Heart left ventricle (tissue), 13 donors: ENCODE data around the gene ARMS2.

Source experiments
- POLR2A ChIP-seq, 2 donors: fragments of 450-650 bp; IDR thresholded peaks; one replicate each; pipeline ENCODE4 v1.6.1; 2017; ENCODE audit warnings: antibody characterized with exemption in 2 of 2, mild to moderate bottlenecking in 2 of 2, moderate library complexity in 2 of 2
- TF ChIP-seq, protein P1 (sequence below), 12 donors: fragments of 200-600 bp; sonication (generic) in 4 of 12; IDR thresholded peaks; one replicate each; pipeline versions ENCODE4 v1.5.0 to v1.8.0; 2018 to 2022; ENCODE audit warnings: antibody characterized with exemption in 12 of 12, mild to moderate bottlenecking in 5 of 12
- donor health status: ischemic (EF 13 %, LVEDD 7.1; RV severe dilation, severe dysfunction).
- donor health status: DM: no; HTN: yes; CAD: no.
- donor health status: DM: no; HTN: no; CAD: no.
- donor health status: ischemic (EF 25% LVEDD 6.9; RV normal size, moderate dysfunction).
- donor health status: ischemic (EF 25% LVEDD 5.7; RV mildly dilated, moderate dysfunction).
- donor health status: ischemic (EF 35%, LVEDD 5.7; RV mildly dilated, moderate dysfunction).
- donor health status: nonischemic (EF 11% LVEDD 7.7; RV severe dilation, severe dysfunction).
- donor health status: DM: yes; HTN: yes; CAD: no.
- donor health status: PGD.
- donor health status: ischemic (EF 29% LVEDD 5.4; RV normal size, mild dysfunction).
- donor health status: nonischemic (EF 23%, LVEDD 6.1; RV moderate dilation, normal function).

DNA sequence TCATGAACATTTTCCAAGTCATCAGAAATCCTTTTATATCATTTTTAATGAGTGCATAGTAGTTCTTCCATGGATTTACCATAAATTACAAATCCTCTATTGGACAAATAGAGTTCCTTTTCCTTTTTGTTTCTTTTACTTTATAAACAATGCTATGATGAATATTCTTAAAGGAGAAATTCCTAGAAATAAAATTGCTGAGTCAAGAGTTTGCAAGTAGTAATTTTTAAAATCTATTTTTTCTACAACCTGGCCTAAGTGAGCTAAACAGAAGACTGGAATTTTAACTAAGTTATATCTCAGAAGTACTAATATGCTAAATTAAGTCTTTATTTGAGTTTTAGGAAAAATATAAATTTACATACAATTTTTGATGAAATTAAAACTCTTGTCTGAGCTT, 41.1 kb upstream of the ARMS2 start:
- no peak for TF ChIP-seq POLR2A (IDR thresholded peaks at IDR 0.05)
- TF ChIP-seq, protein P1, sequence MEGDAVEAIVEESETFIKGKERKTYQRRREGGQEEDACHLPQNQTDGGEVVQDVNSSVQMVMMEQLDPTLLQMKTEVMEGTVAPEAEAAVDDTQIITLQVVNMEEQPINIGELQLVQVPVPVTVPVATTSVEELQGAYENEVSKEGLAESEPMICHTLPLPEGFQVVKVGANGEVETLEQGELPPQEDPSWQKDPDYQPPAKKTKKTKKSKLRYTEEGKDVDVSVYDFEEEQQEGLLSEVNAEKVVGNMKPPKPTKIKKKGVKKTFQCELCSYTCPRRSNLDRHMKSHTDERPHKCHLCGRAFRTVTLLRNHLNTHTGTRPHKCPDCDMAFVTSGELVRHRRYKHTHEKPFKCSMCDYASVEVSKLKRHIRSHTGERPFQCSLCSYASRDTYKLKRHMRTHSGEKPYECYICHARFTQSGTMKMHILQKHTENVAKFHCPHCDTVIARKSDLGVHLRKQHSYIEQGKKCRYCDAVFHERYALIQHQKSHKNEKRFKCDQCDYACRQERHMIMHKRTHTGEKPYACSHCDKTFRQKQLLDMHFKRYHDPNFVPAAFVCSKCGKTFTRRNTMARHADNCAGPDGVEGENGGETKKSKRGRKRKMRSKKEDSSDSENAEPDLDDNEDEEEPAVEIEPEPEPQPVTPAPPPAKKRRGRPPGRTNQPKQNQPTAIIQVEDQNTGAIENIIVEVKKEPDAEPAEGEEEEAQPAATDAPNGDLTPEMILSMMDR (IDR thresholded peaks at IDR 0.05), result no peak
